Activated CD4-positive, alpha-beta T cell treated with anti-CD3 and anti-CD28 coated beads for 24 hours (primary cell): ENCODE data around the gene TIA1.
"Not testable (repeated sequence)": the region's sequence is repeated elsewhere in the genome, so short reads cannot be mapped to it uniquely, and the experiment has no call there.

ENCODE experiments used
- DNase-seq, 2 donors: peaks; one replicate each; pipeline ENCODE4 v3.0.0-alpha.2; 2020; ENCODE audit warnings: low read depth in 2 of 2

TIA1 gene

GRCh38 chr2:70214953-70215549, 33.4 kb downstream of the TIA1 start:
- no peak for DNase-seq

- no peak for DNase-seq
These were observed 34.1 kb downstream of the TIA1 start for GRCh38 chr2:70214365-70214764.

GRCh38 chr2:70212298-70212932, 36.0 kb downstream of the TIA1 start:
- no peak for DNase-seq

- DNase-seq, result no peak
These were observed 36.8 kb downstream of the TIA1 start for GRCh38 chr2:70211595-70211994.

GRCh38 chr2:70204452-70204851, 44.0 kb downstream of the TIA1 start:
- DNase-seq, result no peak

DNA sequence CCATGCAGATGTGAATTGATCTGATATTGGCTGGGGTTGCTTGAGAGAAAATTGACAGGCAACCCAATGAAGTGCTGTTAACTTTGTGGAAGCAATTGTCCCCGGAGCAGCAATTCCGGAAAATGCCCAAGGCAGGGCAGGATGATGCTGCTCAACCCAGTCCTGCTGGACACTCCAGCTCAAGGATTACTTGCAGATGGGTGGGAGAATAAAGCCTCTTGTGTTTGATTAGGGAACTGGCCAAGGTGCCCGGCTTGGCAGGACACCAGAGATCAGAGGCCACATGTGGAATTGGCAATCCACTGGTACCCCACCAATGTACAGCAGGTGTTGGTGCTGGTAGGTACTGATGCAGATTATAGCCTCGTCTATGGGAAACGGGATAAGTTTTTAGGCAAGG, 45.3 kb downstream of the TIA1 start:
- no peak for DNase-seq

DNA sequence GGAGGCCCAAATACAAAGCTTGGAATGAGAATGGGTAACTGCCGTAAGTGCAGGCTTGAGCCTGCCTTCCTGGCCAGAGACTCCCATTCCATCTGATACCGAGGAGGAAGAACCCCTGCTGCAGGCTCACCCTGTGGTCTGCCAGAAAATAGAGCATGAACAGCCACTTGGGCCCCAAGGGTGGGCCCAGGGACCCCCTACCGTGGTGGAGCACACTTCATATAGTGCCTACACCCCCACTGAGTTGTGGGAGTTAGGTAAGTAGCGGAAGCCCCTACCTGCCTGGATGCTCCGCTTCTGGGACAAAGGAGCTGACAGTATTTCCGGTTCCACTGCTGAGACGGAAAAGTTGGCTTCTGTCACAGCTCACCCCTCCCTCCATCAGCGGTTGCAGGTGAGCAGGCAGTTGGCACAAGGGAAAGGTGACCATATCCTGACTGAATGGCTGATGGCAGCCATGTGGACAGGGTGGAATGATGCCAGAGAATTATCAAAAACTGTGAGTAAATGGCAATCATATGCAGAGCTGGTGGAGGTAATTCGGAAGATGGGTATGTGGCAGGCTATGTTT, 46.1 kb downstream of the TIA1 start:
- DNase-seq, result no peak

DNA sequence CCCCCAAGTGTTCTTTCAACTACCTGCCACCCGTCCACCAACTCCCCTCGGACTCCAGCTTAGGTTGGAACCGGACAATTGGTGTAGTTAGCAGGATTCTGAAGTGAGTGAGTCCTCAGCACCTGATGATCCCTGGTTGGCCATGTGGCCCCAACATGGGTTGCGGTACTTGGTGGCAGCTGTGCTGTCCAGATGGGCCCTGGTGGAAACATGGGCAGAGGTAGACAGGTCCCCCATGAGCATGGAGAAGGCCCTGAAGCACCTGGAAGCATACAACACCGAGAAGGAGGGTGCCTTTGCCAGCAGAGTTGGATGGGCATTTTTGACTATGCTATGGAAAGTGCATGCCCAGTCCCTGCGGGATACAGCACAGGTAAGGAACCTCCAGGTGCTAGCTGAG, 46.6 kb downstream of the TIA1 start:
- no peak for DNase-seq

DNA sequence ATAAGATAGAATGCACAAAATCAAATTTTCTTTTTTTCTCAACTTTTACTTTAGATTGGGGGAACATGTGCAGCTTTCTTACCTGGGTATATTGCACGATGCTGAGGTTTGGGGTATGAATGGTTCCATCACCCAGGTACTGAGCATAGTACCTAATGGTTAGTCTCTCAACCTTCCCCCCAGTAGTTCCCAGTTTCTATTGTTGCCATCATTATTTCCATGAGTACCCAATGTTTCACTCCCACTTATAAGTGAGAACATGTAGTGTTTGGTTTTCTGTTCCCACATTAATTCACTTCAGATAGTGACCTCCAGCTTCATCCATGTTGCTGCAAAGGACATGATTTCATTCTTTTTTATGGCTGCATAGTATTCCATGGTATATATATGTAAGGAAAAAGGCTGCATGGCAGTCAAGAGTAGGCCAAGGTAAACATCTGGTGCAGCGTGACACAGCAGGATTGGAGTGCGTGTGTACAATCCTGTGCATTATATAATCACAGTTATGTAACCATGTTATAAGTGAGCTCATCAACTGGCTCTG, 47.1 kb downstream of the TIA1 start:
- DNase-seq, result no peak

DNA sequence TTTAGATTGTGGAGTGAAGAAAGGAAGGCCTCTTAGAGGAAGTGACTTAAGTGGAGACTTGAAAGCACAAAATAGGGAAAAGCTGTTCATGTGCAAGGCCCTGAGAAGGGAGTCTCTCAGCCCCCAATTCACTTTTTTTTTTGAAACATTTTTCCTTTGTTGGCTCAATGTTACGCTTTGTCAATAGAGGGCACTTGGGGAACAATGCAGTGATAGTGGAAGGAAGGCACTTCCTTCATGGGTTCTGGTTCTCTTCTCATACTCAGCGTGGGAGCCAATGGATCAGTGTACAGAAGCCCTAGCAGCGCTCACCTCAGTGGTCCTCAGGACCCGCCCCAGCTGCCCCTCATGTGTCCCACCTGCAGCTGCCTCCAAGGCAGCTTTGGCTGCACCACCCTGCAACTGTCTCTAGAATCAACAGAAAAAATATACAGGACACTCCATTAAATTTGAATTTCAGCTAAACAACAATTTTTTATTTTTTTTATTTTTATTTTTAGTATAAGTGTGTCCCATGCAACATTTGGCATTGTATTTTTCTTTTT, 49.0 kb downstream of the TIA1 start:
- no peak for DNase-seq

- DNase-seq, result no peak
These were observed 55.9 kb downstream of the TIA1 start for GRCh38 chr2:70192516-70192915.

- no peak for DNase-seq
These were observed 57.1 kb downstream of the TIA1 start for GRCh38 chr2:70191244-70191735.

GRCh38 chr2:70190418-70191243, 57.8 kb downstream of the TIA1 start, which contains the start of gene C2orf42:
Gene C2orf42 (minus strand): TSS chr2:70191019. CDS start chr2:70181985, 9,034 bp downstream.
- DNase-seq, result peak; percentile 91 to 94

GRCh38 chr2:70188460-70188859, 60.0 kb downstream of the TIA1 start:
- no peak for DNase-seq

DNA sequence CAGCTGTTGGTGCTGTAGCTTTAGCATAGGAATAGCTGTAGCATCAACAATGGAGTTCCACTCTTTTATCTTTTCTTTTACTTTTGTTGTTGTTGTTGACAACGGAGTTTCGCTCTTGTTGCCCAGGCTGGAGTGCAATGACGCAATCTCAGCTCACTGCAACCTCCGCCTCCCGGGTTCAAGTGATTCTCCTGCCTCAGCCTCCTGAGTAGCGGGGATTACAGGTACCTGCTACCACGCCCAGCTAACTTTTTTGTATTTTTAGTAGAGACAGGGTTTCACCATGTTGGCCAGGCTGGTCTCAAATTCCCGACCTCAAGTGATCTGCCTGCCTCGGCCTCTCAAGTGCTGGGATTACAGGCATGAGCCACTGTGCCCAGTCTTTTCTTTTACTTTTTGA, 61.3 kb downstream of the TIA1 start:
- not testable (repeated sequence) for DNase-seq

- no peak for DNase-seq
These were observed 65.7 kb downstream of the TIA1 start for GRCh38 chr2:70182689-70183088.

DNA sequence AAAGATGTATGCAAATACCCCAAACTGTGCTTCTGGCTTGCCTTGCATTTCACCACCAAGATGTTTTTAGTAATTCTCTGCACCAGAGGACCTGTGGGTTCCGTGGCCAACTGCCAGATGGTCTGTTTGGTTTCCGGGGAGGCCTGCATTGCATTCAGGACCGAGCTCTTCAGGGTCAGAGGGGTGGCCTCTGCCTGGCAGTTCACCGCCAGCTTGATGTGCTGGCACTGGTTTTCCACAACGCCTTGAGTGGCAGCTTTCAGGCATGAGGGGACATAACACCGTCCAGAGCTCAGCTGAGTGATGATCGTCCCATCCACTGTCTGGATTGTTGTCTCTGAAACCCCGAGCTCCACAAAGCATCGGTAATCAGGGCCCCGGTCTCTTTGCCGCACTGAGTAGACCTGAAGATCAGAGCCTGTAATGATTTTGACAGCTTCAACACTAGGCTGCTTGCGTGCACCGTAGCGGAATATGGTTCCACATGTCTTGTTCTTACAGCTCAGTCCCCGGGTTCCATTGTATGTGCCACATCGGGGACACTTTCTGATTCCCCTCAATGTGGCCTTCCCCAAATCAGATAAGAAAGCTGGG, 67.0 kb downstream of the TIA1 start:
- no peak for DNase-seq

DNA sequence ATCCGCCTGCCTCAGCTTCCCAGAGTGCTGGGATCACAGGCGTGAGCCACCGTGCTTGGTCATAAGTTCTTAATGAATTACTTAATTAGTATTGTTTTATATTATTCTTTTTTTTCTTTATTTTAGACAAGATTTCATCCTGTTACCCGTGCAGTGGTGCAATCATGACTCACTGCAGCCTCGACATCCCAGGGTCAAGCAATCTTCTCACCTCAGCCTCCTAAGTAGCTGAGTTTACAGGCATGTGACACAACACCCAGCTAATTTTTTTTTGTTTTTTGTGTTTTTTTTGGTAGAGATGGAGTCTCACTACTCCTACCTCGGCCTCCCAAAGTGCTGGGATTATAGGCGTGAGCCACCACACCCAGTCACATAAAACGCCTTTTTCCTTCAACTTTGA, 74.9 kb downstream of the TIA1 start:
- DNase-seq, result no peak

- not testable (repeated sequence) for DNase-seq
These were observed 78.7 kb downstream of the TIA1 start for GRCh38 chr2:70169654-70170245.

DNA sequence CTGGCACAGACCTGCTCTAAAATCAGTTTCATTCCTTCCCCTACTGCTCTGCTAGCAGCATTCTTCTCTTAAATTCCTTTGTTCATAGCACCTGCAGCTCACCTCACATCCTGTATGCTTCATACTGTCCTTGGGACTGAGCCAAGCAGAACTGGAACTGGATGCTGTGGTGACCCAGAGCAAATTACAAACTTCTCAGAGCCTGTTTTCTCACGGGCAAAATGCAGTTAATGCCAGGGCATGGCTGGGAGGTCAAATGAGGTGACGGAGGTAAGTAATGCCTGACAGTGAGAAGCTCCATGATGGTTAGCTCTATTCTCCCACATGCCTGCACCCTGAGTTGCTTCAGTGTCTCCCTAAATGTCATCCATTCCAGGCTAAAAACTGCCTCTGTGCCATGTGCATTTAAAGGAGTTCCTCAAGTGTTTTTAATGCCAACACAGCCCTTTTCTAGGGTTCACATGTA, 87.3 kb downstream of the TIA1 start:
- DNase-seq, result no peak

DNA sequence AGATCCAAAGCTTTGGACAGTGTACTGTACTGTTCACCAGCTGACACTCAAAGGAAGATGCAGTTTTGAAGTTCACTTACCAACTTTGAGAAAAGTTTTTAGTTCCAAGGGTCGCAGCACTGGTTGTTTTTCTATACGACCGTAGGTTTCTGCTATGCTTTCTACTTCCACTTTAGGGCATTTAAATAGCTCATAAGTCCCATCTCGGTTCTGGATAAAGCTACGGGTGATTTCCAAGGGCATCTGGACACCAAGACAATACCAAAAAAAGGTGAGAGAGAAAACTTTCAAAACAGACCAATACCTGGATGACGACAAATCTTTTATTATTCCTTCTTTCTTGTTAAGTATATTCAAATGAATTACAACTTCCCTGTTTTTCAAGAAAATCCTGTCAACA, 87.9 kb downstream of the TIA1 start:
- no peak for DNase-seq
